ENCODE data around the gene CSPG4.

- TF ChIP-seq POLR2A (IDR thresholded peaks at IDR 0.05) (no peak), CTCF (IDR thresholded peaks at IDR 0.05) (no peak)
Observed at GRCh38 chr15:75684648-75685047, 28.0 kb downstream of the CSPG4 start.

Measured in ovary (tissue), 3 donors.